Measurements from ENCODE around the gene AOC3.
"Not testable (repeated sequence)": the region's sequence is repeated elsewhere in the genome, so short reads cannot be mapped to it uniquely, and the experiment has no call there.

AOC3 gene

DNA sequence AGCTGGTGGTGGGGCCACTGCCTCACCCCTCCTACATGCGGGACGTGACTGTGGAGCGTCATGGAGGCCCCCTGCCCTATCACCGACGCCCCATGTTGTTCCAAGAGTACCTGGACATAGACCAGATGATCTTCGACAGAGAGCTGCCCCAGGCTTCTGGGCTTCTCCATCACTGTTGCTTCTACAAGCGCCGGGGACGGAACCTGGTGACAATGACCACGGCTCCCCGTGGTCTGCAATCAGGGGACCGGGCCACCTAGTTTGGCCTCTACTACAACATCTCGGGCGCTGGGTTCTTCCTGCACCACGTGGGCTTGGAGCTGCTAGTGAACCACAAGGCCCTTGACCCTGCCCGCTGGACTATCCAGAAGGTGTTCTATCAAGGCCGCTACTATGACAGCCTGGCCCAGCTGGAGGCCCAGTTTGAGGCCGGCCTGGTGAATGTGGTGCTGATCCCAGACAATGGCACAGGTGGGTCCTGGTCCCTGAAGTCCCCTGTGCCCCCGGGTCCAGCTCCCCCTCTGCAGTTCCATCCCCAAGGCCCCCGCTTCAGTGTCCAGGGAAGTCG is 16.8 kb downstream of the AOC3 start:
- not testable (repeated sequence) for DNase-seq

DNA sequence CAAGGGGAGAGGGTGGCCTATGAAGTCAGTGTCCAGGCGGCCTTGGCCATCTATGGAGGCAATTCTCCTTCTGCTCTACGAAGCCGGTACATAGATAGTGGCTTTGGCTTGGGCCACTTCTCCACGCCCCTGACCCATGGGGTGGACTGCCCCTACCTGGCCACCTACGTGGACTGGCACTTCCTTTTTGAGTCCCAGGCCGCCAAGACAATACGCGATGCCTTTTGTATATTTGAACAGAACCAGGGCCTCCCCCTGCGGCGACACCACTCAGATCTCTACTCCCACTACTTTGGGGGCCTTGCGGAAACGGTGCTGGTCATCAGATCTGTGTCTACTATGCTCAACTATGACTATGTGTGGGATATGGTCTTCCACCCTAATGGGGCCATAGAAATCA is 17.3 kb downstream of the AOC3 start:
- no peak for DNase-seq

DNA sequence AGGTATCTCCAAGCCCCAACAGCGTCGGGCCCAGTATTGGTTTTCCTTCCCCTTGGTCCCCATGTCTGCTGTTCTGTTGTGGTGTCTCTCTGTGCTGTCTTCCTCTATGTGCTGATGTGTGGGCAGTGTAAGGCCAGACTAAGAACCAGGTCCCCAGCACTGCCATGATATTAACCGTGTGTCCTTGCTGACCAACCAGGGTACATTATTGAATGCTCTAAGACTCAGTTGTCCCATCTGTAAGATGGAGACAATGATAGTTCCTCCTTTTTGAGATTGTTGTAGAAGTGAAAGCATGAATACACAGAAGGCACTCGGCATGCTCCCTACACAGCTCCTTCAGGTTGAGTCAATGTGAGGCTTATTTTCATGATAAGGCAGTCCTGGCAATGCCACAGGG is 20.6 kb downstream of the AOC3 start:
- no peak for DNase-seq

- no peak for DNase-seq
Measured at GRCh38 chr17:42872251-42872965, 21.4 kb downstream of the AOC3 start.

DNA sequence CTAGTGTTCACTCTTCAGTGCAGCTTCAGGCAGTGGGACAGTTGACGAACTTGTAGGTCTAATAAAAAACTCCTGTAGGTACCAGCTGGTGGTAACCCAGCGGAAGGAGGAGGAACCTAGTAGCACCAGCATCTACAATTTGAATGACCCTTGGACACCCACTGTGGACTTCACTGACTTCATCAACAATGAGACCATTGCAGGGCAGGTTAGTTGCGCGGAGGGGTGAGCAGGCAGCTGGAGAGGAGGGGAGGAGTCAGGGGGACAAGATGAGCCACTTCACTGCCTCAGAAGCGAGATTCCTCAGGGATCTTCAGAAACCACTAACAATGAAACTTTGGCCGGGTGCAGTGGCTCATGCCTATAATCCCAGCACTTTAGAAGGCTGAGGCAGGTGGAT is 22.3 kb downstream of the AOC3 start:
- no peak for DNase-seq

DNA sequence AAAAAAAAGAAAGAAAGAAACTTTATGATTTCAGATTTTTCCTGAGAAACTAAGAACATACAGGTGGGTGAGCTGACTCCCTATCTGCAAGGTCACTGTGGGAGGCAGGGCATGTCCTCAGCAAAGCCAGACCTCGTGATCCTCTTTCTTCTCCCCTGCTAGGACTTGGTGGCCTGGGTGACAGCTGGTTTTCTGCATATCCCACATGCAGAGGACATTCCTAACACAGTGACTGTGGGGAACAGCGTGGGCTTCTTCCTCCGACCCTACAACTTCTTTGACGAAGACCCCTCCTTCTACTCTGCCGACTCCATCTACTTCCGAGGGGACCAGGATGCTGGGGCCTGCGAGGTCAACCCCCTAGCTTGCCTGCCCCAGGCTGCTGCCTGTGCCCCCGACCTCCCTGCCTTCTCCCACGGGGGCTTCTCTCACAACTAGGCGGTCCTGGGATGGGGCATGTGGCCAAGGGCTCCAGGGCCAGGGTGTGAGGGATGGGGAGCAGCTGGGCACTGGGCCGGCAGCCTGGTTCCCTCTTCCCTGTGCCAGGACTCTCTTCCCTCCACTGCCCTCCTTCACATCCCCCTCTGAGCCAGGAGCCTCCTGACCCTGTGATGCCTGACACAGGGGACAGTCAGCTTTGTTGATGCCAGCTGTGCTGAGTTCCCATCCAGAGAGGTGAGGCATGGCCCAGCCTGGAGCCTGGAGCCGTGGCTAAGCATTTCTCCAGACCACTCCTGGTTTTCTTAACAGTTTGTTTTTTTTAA is 23.1 kb downstream of the AOC3 start:
- DNase-seq: not testable (repeated sequence)

GRCh38 chr17:42877037-42877436 is 26.0 kb downstream of the AOC3 start:
- no peak for DNase-seq

DNA sequence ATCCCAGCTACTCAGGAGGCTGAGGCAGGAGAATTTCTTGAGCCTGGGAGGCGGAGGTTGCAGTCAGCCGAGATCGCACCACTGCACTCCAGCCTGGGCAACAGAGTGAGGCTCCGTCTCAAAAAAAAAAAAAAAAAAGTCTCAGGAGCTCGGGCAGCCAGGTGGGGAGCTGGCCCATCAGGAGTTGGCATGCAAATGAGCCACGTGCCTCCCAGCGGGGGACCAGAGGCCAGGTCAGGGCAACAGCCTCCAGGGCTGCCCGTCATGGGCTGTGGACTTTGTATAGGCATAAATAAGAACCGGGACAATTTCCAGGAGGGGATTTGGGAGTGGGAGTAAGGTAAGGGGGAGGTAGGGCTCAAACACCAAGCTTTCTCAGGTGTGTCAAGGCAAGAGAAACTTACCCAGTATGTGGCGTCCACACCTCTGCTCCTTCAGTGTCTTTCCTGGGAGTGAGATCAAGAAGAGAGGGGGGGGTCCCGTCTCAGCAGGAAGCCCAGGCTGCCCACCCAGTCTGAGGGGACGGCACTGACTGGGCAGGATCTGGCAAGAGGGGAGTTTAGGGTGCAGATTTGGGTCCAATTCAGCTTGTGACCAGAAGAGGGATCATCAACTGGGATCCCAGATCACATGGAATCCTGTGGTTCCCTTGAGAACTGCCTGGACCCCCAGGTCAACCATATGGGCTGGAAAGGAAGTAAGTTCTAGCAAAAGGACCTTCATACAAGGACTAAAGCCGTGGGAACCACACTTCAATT is 27.3 kb downstream of the AOC3 start:
- no peak for DNase-seq

DNA sequence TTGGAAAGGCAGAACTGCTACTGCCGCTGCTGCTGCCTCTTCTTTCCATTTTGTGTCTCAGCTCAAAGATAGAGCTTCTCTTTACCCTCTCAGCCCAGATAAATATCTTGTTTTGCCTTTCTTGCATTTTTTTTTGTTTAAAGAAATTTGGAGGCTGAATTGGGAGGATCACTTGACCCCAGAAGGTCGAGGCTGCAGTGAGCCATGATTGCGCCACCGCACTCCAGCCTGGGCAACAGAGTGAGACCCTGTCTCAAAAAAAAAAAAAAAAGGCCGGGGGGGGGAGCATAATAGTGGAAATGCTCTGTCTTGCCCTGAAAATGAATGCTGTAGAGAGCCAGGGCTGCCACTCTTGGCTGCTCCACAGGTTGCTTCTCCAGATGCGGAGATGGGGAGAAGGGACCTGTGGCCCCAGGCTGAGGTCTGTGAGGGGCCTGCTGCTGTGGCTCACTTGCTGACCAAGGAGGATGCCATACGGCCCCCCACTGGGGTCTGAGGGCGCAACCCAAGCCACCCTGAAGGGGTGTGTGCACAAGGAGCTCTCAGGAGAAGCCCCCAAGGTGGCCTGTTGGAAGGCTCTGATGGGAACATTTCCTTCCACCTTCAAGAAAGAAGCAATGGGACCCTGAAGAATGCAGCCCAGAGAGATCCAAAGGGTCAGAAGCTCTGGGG is 28.1 kb downstream of the AOC3 start:
- DNase-seq: no peak

- DNase-seq: no peak
Measured at GRCh38 chr17:42879596-42879985, 28.6 kb downstream of the AOC3 start.

DNA sequence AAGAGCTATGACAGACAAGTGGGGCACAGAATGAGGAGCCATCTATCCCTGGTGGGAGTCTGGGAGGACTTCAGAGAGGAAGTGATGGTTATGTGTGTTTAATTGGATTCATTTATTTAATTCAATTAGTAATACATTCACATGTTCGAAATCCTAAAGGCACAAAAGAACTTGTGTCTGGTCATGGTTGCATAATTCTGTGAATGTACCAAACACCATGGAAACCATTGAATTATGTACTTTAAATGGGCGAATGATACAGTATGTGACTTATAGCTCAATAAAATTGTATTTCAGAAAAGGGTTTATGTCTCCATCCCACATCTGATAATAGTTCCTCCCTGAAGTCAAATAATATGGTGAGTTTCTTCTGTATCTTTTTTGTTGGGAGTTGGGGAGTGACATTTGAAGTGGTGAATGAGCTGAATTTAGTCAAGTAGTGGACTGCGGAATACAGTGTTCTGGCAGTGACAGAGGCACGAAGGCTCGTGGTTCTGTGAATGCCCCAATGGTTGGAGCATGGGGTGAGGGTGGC is 29.8 kb downstream of the AOC3 start:
- DNase-seq: no peak

GRCh38 chr17:42881706-42882105 is 30.7 kb downstream of the AOC3 start:
- not testable (repeated sequence) for DNase-seq

DNA sequence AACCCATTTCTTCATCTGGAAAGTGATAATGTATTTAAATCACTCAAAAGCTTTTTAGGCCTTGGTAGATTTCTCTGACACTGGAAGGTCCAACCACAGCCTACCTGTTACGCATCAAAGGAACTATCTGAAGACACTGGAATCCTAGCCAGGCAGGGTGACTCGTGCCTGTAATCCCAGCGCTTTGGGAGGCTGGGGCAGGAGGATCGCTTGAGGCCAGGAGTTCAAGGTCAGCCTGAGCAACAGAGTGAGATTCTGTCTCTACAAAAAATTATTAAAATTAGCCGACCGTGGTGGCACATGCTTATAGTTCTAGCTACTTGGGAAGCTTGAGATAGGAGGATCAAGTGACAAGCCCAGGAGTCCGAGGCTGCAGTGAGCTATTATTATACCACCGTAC is 31.2 kb downstream of the AOC3 start:
- DNase-seq: no peak

GRCh38 chr17:42883802-42884558 is 33.0 kb downstream of the AOC3 start:
- DNase-seq: no peak

DNA sequence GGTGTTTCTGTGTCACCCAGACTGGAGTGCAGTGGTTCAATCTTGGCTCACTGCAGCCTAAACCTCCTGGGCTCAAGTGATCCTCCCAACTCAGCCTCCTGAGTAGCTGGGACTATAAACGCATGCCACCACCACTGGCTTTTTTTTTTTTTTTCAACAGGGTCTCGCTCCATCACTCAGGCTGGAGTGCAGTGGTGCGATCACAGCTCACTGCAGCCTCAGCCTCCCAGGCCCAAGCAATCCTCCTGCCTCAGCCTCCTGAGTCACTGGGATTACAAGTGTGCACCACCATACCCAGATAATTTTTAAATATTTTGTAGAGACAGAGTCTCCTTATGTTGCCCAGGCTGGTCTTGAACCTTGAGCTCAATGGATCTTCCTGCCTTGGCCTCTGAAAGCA is 34.8 kb downstream of the AOC3 start:
- not testable (repeated sequence) for DNase-seq

DNA sequence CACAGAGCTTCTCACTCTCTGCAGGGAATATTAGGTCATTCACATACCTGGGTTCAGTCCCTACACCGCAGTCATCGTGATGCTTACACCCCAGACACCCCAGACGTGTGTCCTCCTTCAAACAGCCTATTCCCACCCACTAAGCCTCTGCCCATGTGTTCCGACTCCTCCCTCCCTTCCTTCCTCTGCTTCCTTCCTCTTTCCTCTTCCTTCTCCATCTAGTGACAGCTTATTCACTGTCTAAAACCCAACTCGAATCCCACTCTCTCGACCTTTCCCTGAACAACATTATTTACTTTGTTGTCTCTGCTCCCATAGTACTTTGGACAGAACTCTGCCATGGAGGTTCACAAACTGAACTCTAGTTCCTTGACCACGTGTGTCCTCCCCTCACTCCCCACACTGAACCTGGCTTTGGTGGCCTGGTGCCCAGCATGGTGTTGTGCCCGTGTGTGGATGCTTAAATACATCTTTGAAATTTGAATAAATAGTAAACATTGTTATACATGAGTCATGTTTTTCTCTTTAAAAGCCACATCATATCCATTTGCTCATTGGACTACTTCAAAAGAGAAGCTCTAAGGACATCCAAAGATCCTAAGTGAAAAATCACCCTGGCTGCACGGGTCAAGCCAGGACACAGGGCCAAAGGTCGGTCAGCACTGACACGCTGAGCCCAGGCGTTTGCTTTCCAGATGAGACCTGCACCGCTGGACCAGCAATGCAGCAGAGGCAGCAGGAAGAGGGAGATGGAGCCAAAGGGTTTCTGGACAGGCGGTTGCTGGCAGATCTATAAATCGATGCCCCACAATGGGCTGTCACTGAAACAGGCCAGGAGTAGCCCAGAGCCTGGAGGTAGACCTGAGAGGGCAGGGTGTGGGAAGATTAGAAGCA is 35.5 kb downstream of the AOC3 start:
- no peak for DNase-seq

- DNase-seq: no peak
Measured at GRCh38 chr17:42889809-42890208, 38.8 kb downstream of the AOC3 start.

- DNase-seq: no peak
Measured at GRCh38 chr17:42891539-42892152, 40.6 kb downstream of the AOC3 start.

- no peak for DNase-seq
Measured at GRCh38 chr17:42893359-42893758, 42.4 kb downstream of the AOC3 start.
